NCI-H460 (cell line): ENCODE data around the gene TOMM40L. TPM values are rescaled to one million over a fixed set of nuclear protein-coding genes. Genes with fewer than 3 reads are reported as not detected.

ENCODE experiments used
- DNase-seq: peaks from one replicate; pipeline ENCODE4 v3.0.0-alpha.2; 2016; ENCODE audit warnings: low read depth; ENCODE audit errors: extremely low read depth
- total RNA-seq: library from RNA; depleted of rRNA; stranded (reverse); fragments of >200 nt; shearing (Covaris generic); gene quantifications from 2 replicates; pipeline ENCODE4 v1.2.3, GENCODE V29; 2014

Gene TOMM40L
- total RNA-seq, 1 experiment from 2014 or later: 9.1 TPM

DNA sequence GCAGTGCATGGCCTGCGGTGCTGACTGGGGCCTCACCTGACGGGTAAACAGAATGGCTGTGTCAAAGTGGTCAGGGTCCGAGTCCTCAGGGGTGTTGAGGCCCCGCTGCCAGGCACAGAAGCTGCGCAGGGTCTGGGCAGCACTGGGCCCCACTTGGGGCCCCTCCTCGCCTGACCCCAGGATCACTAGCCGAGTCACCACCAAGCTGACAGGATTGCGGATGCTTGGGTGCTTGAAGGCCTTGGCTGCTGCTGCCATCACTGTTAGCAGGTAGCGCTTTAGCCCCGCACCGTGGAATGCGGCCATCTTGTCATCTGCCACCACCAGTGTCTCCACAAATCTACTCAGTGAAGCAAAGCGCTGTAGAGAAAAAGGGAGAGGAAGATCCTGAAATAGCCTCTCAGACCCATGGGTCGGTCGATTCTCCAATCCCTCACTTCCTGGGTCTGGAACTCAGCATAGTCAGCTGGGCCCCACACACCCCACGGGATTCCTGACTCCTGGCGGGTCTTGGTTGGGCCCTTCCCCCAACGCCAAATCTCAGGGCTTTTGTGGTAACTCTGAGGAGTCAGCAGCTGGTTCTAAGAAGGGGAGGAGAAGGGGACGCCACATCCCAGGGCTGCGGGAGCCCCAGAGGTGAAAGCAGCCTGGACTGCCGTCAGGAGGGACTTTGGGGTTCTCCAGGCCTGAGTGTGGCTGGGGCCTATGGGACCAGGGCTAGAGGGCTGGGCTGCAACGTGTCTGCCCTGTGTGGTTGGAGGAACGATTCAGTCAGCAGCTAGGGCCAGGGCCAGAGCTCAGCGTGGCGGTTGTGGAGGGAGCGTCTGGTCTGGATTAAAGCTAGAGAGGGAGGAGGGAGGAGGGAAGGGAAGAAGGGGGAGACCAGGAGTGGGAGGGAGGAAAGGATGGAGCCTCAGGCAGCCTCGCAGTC is 29.1 kb upstream of the TOMM40L start:
- no peak for DNase-seq

DNA sequence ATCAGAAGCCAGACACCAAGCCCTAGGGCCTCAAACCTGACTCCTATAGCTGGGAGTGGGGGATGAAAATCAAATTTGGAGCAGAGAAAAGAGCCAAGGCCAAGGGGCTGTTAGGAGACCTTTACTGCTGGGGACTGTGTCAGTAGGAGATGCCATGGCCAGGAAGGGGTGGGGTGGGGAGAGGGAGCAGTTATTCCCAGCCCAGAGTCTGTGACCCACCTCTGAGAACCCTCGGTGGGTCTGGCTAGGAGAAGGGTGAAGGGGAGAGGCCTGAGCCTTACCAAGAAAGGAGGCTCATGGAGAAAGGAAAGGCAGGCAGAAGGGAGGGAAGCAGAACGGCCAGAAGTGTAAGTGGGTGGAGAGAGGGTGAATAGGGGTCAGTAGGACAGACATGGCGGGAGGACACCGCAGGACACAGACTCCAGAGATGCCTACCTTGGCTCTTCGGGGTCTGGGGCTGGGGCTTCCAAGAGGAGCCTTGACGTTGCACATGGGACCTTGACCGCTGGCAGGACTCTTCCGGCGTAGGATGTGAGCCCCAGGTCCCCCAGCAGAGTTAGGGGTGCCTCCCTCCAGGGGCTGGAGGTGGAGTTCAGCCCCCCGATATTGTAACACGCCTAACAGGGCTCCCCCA is 28.2 kb upstream of the TOMM40L start:
- DNase-seq: no peak

DNA sequence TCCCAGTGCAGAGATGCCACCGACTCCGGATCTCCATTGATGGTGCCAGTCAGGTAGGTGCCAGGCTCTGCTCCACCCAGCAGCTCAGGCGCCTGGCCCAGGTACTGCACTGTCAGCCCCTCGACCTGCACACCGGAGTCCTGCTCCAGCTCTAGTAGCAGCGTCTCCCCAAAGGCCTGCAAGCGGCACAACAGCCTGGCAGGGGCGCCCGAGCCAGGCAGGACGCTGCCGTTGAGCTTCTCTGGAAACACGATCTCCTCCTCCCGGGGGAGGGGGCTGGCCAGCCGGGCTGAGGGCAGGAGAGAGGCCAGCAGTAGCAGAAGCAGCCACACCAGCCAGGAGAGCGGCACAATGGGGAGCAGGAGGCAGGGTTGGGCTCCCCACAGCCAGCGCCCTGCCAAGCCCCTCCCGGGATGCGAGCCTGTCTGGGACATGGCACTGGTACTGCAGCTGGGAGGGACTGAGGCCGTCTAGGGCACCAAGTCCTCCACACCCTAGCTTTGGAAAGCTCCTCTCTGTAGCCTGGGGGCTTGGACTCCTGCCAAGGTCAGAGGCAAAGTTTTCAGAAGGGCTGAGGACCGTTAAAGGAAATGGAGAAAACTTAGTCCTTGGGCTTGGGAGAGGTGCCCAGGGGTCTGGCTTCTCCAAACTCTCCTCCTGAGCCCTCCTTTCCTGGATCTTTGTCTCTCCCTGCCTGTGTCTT is 27.5 kb upstream of the TOMM40L start:
- no peak for DNase-seq

DNA sequence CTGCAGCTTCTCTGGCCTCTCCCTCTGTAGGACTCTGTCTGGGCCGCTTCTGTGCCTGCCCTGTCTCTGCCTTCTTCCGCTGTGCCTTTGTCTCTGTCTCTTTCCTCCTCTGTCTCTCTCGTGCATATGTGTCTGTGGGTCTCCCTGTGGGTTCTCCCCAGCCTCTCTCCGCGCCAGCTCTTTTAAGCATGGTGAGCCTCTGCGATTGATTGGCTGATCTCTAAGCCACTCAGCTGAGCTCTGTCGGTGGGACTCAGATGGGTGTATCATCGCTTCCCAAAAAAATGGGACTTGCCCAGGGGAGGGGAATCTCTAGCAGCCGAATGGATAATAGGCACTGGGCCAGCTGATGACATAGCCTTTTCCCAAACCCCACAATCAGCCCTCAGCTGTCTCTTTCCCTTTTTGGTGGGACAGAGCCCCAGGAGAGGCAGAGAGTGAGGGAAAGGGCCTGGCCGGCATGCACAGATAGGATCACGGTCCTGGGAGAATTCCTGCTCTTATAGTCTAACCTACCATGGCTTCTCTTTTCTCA is 26.9 kb upstream of the TOMM40L start, which contains the start of gene ADAMTS4:
Gene ADAMTS4 (minus strand): TSS at position 158 of the 535 bp plus-strand sequence. CDS start 427 bp downstream, outside the sequence.
- DNase-seq: no peak

DNA sequence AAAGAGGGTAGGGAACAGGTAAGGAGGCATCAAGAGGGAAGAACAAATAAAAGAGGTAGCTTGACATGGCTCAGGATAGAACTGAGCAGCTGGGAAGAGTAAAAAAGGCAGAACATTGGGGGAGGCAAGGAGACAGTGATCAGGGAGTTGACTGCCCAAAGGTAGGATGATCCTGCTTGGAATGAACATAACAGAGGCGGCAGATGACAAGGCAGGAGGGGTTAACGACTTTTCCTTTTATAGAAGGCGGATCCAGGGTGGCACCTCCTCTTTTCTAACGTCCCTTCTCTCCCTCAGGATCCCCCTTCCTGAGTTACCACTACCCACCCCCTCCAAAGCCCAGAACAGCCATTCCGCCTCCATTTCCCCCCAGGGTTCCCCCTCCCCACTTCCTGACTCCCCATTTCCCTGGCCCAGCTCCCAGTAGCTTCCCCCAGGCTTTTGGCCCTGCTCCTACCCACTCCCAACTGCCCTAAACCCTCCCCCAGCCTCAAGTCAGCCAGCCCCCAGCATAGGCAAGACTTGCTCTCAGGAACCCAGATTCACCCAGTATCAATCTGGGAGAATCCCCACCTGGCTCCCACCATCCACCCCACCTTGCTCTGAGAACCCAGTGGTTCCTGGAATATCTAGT is 26.2 kb upstream of the TOMM40L start:
- DNase-seq: no peak

DNA sequence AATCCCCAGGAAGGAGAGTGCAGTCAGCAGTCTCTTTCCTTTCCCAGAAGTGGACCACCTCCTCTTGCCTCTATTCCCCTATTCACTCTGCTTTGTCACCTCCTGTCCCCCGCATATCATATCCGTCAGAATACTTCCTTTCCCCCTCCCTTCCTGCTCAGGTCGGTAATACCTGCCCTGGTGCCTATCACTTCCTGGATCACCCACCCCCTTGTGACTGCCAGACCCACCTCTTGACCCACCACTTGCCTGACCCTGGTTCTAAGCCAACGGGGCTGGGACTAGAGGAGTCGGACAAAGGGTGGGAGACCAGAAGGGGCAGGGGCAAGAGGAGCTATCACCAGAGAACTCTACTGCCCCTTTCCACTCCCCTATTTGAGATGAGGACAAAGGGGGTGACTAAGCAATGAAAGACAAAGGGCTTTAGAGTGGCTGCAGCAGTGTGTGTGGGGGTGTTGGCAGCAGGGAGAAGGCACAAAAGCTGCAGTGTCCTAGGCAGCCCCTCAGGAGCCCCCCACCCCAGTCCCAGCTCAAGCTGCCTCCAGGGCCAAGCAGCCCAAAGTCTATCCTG is 25.4 kb upstream of the TOMM40L start:
- no peak for DNase-seq

DNA sequence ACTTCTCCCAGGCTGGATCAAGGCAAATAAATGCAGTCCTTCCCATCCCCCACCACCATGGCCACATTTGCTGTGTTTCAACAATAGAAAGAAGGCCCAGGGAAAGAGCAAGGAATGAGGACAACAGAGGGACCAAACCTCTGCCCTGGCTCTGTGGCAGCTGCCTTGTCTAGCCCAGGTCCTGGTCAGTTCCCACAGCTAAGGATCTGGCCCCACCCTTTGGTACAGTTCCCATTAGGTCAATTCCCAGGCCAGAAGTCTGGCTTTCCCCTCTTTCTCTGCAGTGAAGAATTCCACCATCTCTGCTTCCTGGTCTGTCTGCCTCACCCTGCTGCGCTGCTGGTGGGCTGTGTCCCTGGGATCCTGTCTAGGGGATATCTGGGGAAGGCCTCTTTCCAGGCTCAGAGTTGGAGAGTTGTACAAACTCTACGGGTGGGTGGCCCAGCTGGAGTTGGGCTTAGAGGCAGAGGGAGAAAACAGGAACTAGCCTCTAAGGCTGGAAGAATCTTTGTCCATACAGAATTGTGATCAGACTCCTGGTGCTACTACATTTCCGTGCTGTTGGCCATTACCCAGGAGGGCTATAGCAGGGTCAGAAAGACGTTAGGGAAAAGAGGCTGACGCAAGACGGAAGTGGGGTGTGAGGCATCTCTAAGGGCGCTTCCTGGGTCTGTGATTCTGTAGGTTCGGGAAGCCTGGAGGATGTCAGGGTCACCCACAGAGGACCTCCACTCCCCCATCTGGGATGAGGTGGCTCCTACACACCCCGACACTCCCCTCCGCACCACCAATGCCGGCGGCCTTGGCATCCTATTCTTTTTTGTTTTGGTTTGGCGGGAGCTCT is 24.6 kb upstream of the TOMM40L start:
- DNase-seq: no peak

DNA sequence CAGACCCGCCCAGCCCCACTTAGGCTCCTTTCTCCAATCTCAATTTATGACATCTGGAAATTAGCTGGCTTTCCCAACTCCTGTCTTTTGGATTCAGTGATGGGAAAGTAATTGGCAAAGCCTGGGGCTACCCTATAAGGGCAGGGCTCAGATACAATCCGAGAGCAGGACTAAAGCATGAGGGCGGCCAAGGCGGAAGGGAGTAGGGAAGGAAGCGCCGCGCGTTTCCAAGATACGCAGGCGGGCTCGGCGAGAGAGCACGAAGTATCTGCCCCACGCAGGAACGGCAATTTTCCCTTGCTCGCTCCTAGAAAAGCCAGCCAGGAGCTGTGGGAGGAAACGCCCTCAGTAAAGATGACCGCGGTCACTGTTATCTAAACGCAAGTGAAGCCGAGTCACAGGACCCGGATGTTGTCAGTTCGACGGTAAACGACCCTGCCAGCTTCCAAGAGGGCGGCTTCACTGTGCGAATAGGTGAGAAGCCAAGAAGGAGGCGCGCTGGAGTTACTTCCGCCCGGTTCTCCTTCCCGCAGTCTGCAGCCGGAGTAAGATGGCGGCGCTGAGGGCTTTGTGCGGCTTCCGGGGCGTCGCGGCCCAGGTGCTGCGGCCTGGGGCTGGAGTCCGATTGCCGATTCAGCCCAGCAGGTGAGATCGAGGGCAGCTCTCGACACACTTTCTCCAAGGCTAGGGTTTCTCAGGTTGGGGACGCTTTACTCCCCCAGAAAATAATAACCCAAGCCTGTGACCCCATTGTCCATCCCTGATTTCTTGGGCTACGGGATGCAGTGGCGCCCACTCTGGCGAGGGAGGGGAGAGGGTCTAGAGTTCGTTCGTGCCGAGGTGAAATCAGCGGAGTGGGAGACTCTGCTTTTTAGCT is 23.8 kb upstream of the TOMM40L start, which contains the start of gene NDUFS2:
Gene NDUFS2 (plus strand): TSS at position 532 of the 877 bp plus-strand sequence. CDS start 19 bp downstream, at position 551.
- peak; percentile 100 for DNase-seq

DNA sequence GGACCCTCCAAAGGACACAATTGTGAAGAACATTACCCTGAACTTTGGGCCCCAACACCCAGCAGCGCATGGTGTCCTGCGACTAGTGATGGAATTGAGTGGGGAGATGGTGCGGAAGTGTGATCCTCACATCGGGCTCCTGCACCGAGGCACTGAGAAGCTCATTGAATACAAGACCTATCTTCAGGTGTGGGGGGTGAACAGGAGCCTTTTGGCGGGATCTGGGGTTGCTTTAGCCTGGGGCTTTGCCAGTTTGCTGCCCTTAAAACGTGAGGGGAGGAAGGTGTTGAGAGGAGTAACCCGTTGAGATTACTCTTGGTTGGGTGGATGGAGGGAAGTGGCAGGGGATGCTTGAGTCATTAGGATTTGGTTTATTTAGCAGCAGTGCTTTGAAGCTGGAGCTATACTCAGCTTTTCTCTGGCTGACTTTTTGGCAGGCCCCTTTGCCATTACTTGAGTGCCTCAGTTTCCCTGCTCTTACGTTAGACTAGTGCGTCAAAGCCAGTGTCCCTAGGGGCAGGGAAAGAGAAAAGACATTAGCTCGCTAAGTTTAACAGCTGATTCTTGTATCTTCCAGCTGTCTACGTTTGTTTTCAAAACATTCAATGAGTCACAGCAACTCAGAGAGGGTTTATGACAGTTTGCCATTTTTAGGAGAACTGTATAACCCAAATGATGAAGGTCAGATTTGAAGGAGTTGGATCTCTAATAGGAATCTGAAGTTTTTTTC is 19.3 kb upstream of the TOMM40L start:
- no peak for DNase-seq

DNA sequence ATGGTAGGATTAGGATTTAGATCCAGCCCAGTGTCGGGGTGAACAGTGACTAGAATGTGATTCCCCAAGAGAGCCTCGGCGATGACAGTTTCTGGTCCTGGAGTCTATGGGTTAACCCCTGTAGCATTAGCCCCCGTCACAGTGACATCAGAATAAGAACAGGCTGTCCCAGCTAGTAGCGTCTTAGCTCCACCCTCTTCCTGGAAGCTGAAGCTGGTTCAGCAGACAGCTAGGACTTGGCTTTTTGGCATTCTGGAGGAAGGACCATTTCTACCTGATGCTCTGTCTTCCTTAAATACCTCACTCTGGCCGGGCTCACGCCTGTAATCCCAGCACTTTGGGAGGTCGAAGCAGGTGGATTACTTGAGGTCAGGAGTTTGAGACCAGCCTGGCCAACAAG is 18.7 kb upstream of the TOMM40L start:
- DNase-seq: no peak

DNA sequence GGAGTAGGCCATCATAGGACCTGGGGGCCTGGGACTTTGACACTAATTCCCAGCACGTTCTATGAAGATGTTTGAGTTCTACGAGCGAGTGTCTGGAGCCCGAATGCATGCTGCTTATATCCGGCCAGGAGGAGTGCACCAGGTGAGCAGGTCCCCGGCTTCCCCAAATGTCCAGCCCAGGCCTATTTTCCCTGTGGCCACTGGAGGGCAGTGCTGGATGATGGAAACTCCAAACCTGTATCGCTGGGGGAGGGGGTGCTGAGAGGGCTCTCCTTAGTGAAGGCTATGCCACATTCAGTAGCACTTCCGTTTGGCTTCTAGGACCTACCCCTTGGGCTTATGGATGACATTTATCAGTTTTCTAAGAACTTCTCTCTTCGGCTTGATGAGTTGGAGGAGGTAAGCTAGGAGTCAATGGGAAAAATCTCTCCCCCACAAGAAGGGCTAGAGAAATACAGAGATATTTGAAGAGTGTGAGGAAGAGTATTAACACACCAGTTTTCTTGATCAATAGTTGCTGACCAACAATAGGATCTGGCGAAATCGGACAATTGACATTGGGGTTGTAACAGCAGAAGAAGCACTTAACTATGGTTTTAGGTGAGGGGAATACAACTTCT is 16.0 kb upstream of the TOMM40L start:
- peak; percentile 74 for DNase-seq

DNA sequence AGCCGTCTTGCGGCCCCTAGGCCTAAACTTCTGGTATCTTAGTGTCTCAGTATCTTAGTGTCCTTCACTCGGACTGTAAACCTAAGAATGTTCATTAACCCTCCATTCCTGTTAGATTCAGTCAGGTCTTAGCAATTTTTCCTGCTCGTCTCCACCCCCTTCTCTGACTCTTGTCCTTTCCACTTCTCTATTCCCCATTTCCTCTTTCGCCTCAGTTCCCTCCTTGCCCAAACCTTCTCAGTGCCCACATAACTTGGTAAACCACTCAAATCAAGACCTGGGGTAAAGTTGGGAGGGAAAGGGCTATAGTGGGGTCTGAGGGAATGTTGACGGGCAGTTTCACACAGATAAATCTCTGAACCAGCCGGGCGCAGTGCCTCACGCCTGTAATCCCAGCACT is 11.5 kb upstream of the TOMM40L start:
- DNase-seq: no peak

DNA sequence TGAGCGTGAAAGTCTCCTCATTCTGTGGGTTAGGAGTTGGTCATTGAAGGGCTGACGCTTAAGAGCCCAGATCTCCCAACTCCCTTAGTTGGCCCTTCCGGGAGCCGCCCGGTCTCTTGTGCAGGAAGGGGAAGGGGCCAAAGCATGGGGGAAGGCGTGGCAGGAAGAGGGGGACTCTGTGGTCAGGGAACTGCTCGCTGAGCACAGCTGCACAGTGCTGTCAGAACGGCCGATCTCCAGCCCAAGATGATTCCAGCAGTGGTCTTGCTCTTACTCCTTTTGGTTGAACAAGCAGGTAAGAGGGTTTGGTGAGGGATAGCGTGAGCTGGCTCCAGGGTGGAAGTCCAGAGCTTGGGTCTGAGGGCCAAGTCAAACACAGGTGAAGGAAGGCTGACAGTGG is 10.8 kb upstream of the TOMM40L start, which contains the start of gene FCER1G:
Gene FCER1G (plus strand): TSS at position 220 of the 400 bp plus-strand sequence. CDS start 27 bp downstream, at position 247.
- DNase-seq: no peak

DNA sequence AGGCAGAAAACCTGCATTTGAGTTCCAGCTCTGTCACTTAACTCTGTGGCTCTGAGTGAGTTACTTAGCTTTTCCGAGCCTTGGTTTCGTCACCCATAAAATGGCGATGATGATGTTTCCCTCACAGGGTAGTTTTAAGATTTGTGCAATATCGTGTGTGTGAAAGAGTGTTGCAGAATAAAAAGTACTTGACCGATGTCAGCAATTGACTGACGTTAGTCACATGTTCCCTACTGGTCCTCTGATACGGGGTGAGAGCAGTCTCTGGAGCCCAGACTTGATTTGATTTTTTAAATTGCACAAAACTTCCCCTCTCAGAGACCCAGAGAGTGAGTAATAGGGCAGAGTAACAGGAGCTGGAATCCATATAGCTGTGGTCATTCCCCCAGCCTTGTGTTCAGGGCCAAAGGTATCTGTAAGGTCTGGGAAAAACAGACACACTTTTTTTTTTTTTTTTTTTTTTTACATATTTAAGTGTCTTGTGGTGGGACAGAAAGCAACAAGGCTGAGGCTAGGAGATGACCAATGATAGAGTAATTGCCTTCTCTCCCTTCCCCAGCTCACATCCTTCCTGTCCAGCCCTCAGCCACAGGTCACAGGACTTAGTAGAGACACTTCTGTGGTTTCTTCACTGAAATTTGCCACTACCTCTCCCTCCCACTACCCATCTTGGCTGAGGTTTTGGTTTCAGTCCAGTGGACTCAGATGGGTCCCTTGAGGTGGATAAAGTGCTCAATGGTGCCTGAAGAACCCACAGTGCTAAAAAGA is 8.7 kb upstream of the TOMM40L start:
- no peak for DNase-seq

DNA sequence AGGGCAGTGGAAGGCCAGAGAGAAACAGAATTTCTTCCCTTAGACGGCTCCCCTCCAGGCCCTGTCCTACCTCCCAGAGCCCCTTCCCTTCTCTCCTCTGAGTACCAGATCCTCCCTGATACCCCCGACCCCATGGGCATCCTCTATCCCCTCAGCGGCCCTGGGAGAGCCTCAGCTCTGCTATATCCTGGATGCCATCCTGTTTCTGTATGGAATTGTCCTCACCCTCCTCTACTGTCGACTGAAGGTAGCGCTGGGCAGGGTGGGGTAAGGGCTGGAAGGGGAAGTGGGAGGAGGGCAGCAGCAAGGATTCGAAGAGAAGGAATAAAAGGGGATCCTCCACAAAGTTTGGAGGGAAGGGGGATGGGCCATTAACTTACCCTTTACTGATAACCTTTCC is 8.0 kb upstream of the TOMM40L start:
- DNase-seq: no peak
